Activated T-cell treated with anti-CD3 and anti-CD28 coated beads for 1 hour (primary cell): ENCODE data around the gene SLC15A5.

ENCODE experiments used
- DNase-seq: peaks from one replicate; pipeline ENCODE4 v3.0.0-alpha.2; 2020; ENCODE audit warnings: low read depth

Gene SLC15A5

DNA sequence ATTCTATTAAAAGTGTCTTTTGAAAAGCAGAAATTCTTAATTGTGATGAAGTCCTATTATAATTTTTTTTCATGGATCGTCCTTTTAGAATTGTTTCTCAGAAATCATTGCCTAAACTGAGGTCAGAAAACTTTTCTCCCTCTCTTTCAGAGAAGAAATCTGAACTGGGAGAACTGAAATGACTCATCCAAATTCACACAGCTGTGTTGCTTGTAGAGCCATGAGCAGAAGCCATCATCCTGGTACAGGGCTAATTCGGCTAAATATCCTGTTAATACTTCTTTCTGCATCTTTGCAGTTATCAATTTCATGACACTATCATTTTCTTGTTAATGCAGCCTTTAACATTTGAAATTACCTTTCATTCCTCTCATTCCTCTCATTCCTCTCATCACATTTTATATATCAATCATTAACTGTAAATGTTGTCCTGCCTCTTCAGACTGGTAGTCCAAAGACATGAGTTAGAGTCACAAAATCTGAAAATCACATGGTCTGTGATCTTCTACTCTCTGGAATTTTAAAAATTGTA lies 15.5 kb downstream of the SLC15A5 start:
- no peak for DNase-seq

DNA sequence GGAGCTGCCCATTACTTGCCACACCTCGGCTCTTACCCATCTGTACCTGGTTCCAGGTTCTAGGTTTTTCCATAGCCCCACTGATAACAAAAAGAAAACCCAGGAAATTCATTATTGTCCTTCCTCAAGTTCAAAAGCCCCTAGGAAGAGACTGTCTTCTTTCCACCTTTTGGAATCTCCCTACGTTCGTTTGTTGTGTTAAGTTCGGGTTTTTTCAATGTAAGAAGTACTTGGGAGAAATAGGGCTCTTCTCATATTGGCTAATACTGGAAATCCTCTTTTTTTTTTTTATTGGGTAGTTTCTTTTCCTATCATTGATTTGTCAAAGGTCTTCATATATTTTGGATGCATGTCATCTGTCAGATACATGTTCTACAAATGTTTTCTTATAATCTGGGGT lies 17.3 kb downstream of the SLC15A5 start:
- no peak for DNase-seq

DNA sequence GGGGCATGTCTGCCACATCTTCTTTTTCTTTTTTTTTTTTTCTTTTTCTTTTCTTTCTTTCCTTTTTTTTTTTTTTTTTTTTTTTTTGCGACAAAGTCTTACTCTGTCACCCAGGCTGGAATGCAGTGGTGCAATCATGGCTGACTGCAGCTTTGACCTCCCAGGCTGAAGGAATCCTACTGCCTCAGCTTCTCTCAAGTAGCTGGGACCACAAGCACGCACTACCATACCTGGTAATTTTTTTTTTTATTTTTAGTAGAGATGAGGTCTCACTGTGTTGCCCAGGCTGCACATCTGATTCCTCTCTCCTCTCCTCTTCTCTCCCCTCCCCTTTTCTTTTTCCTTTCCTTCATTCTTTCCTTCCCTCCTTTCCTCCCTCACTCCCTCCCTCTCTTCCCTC lies 18.5 kb downstream of the SLC15A5 start:
- DNase-seq = no peak

DNA sequence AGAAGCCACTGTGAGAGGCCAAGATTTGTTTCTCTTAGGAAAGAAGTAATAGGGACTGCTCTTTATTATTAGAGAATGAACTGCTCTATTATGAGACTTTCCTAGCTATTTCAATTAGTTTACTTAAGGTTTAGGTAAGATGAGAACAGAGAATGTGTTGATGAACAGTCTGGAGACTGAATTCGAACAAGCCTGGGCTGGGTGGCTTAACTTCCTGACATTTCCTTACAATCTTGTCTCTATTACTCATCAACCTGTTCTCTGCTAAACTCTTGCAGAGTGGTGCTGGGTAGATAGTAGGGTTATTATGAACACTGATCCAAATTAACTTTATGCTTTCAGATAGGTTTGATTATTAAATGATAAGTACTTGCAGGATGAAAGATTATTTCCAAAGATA lies 31.2 kb downstream of the SLC15A5 start:
- DNase-seq = no peak

DNA sequence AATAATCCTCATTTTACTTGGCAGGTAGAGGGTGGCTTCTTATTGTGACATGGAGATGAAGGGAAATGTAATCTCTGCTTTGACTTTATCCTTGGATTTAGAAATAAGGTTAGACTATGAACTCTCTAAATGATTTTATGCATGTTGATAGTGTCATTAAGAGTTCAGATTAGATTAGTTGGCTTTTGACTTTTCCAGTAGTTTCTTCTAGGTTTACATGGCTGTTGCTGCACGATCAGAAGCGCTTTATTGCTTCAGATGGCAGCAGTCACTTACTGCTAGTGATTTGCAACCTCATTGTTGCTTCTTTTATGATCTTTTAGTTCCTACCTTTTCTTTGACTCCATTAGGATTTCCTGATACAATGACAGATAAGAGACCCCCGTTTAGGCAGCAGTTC lies 32.3 kb downstream of the SLC15A5 start:
- DNase-seq = no peak

DNA sequence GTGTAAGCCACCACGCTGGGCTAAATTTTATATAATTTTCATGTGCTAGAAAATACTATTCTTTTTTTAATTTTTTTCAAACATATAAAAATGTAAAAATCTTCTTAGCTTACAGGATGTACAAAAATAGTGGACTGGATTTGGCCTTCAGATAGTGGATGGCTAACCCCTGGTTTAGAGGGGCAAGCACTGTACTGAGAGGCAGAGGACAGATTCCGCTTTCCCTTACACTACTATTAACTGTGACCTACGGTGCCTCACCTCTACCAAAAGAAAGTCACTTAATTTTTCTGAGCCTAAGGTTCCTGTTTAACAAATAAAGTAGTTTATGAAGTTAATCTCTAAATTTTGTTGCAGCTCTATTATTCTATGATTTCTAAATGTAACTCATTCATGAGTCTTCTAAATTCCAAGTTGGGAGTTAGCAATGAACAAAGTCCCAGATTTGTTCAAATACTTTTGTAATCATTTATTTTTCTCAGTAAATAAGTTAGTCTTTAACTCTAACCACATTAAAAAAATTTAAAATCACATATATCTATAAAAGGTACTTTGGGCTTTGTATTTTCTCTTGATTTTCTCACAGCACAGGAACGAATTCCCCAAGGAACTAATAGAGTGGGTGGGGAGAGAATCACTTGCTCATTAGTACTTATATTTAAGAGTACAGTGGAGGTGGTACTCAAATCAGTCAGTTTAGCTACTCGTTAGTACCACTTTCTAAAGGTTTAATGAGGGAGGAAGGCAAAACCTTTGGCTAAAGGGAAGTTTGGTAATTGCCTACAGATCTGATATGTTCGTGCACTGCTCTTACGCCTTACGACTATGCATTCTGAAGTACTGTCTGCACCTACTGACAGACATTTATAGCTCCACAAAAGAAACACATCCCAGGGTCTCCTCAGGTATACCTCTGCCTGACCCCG lies 33.7 kb downstream of the SLC15A5 start:
- no peak for DNase-seq

DNA sequence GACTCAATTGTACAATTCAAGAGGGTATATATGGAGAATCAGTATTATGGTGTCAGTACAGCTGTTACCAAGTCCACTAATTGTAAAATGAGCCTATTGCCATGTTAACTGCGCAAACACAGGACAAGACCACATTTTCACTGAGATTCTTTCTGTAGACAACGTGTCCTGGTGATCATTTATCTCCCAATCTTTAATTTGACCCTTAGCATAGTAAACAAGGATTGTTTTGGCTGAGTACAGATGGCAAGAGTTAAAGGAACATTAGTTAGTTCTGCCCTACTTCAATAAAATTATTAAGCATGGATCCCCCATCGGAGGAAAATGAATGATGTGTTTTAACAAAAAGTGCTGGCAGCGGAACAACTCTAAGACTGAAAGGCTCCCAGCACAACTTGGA lies 36.1 kb downstream of the SLC15A5 start:
- DNase-seq = no peak

DNA sequence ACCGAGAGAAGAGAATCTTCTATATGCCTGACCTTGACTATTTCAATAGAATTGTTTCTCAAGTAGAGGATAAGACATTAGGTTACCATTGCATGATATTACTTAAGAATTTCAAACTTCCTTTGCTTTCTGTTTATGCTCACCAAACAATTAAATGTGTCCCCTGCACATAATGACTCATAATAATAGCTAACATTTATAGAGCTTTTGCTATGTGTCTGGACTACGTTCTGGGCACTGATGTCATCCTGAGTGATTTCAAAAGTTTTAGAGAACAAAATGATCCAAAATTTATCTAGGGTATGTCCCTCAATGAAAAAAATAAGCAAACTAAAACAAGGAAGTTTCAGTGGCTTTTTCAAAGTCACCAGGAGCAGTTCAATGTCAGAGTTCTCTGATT lies 38.8 kb downstream of the SLC15A5 start:
- no peak for DNase-seq

DNA sequence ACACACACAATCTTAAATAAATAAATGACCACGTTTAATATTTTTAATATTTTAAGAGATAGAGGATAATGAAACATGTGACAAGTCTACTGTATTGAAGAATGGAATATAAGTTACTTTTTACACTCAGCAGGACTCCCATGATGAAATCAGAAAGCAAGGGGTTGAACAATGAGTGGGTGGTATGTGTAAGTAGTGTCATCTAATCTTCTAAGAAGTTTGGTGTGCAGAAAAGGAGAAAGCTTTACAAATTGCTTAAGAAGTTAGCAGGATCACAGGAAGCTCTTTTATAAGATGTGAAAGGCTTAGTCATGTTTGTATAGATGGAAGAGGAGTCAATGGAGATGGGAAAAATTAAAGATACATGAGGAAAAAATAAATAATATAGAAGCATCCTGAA lies 47.8 kb downstream of the SLC15A5 start:
- no peak for DNase-seq

DNA sequence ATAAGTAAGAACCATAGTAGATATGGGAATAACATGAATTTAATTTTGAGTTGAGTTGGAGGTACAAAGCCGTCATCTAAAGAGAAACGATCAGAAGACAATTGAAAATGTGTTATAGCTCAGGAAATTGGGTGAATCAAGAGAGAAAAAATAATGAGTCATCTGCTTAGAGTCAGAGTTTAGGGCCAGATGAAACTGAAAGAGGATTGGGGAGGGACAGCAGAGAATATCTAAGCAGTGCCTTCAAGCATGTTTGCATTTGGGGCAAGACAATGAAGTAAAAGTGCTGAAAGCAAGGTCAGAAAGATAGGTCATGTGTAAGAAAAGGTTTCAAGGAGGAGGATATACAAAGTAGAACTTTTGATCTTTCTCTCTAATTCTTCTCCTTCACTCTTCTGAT lies 49.4 kb downstream of the SLC15A5 start:
- DNase-seq = no peak

DNA sequence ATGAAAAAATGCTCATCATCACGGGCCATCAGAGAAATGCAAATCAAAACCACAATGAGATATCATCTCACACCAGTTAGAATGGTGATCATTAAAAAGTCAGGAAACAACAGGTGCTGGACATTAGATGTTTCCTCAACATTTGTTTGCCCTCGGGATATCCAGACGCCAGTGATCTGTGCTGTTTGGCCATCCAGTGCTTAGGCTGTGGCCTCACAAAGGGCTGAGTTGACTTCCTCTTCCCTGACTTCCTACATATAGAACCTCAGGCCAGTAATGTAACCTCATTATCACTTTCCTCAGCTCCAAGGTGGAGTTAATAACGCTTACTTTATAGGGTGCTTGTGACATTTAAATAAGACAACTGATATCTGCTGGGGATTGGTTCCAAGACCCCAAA lies 51.8 kb downstream of the SLC15A5 start:
- DNase-seq = no peak

DNA sequence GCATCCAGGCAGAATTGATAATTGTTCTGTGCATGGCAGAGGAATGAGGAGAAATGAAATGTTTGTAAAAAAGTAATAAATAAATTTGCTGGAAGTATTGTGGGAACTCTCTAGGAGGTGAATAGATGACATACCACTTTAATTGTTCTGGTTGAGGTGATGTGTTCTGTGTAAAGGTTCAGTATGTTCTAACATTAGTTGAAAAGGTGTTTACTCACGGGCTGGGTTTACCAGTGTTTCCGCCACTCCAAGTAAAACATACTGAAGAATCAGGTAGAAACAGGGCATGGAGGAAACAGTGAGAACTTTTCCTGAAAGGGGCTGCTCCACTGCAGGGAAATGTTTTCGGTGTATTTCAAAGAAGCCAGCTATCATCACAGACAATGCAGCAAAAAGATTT lies 53.3 kb downstream of the SLC15A5 start:
- no peak for DNase-seq

DNA sequence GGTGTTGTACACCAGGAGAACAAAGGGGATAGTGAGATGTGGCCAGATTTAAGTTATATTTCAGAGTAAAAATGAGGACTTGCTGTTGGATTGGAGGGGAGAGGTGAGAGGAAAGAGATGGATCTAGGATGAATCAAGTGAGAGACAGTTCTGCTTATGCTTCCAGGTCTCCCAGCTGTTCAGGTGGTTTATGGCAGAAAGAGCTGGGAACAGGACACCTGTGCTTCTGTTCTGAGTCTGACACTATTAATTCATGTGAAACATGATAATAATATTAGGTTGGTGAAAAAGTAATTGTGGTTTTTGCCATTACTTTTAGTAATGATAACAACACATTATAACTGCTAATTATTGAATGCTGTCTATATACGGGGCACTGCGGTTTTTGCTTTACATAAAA lies 55.7 kb downstream of the SLC15A5 start:
- no peak for DNase-seq

DNA sequence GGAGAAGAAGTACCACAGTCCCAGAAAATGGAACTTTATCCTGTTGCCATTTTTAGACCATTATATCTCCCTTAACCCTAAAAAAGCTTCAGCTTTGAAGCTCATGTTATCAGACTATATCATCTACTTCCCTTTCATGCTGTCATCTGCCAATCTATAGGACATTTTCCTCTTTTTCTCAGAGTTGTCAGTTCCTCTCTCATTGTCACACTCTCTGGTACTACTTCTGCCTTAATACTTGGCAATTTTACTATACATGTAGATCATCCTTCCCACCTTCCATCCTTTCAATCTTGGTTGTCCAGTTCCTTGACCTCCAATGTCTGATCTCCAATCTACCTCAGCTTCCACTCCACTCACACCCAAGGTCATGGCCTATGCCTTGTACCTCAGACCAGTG lies 57.4 kb downstream of the SLC15A5 start:
- DNase-seq = no peak

DNA sequence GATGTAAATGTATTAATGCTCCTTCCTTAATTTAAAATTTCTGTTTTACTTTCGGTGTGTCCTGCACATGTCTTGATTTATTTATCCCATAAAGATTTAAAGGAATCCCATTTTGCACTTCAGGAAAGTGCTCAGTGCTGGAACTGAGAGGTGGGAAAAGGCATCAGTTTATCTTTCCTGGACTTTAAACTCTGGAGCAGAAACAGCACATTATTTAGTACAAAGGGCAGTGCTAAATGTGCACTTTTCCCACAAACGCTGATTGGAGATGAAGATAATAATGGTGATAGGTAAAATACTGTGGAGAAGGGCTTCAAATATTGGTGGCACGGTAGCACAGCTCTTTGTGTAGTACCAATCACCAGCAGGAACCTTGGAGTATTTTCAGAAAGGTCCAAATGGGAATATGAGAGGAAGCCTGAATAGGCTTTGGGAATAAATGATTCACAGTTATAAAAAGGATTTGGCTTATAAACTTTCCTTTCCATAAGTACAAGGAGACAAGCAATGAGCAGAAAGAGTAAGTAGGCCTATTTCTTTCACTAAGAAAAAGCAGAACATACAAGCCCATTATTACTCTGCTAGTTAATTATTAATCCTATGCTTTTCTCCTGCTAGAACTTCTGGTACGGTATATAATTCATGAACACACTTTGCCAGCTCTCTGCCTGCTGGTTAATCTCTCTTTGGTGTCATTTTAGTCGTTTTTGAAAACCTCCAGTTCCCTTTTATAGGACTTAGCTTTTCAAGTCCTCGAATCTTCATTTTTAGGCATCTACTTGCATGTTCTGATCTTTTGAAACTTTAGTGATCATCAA lies 58.3 kb downstream of the SLC15A5 start:
- DNase-seq = no peak

DNA sequence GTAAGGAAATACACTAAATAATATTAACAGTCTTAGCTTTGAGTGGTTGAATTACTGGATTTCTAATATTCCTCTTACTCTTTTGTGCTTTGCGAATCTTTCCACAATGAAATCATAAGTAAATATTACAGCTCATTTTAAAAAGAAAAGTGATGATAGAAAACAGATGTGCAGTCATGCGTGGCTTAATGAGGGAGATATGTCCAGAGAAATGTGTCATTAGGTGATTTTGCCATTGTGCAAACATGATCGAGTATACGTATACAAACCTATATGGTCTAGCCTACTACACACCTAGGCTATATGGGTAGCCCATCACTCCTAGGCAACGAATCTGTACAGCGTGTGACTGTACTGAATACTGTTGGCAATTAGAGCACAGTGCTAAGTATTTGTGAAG lies 59.3 kb downstream of the SLC15A5 start:
- no peak for DNase-seq

DNA sequence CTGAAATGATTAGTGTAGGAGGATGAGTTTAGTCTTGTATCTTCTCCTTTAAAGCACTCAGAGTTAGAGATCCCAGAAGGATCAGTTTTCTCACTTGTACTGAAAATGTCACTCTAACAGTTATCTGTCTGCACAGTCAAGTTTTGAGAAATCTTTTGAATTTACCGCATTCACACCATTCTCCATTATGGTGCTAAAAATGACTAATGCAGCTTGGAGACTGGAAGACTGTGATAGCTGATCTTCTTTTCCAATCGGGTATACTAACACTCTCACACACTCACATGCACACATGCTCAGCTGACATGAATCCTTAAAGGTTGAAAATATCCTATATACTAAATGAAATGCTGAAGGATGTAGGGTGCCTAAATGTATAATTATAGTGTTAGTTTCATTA lies 65.8 kb downstream of the SLC15A5 start:
- no peak for DNase-seq

DNA sequence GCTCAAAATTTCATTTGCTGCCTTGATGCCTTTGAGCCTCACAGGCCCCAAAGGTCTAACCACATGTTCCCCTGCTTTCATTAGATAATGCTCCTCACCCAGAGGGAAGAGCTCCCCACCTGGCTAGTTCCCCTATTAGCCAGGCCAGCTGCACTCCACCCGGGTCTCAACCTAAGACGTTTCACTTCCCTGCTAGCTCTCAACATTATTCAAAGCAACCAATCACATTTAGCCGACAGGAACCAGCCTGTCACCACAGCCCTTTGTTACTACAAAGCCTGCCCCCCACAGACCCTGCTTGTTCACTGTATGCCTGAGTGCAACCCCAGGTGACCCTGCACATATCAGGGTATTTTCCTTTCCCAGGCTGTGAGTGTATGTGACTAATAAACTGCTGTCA lies 78.6 kb downstream of the SLC15A5 start:
- DNase-seq = no peak

DNA sequence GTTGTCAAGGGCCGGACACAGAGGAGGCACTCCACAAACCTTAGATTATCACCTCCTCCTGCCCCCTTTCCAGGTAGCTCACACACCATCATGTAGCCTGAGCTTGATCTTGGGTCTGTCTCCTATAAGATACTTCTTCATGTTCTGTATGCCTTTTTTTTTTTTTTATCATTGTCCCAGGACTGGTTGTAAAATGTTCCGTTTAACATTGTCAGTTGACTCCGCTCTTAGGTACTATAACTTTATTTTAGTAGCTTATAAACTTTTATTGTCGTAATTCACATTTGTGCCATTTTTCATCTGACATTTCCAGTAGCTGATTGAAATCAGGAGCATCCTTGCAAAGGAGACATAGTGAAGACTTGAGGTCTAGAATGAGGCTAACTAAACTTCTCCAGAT lies 79.9 kb downstream of the SLC15A5 start:
- DNase-seq = no peak

DNA sequence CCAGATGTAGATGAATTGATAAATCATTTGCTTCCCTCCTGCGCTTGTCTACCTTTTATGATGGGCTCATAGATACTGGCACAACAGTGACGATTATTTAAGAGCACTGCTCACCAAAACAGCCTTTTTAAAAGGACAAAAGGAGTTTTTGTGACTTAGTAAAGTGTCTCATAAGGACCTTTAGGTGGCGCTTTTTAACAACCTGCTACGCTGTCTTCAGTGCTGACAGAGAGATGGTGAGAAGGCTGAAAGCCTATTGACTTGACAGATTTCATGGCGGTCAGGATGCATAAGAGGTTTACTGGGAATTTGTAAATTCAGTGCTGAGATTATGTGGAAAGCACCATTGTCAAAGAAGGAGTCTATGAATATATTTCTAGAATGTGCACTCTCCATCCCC lies 87.6 kb downstream of the SLC15A5 start:
- no peak for DNase-seq

DNA sequence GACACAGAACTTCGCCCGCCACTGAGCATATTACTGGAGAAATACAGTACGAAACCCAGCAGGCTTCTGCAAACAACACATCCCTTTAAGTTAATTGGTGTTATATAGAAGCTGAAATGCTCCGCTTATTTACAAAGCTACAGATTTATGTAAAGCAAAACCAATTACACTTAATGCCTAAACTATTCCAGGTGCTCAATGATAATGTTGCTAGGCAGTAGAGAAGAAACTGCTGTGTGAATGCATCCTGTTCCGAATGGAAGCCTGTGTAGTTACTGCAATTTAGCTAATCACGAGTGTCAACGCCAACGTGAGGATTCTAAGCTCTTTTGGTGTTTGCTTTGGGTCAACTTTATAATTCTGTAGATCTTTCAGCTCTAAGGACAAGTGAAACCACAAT lies 89.8 kb downstream of the SLC15A5 start:
- DNase-seq = no peak

DNA sequence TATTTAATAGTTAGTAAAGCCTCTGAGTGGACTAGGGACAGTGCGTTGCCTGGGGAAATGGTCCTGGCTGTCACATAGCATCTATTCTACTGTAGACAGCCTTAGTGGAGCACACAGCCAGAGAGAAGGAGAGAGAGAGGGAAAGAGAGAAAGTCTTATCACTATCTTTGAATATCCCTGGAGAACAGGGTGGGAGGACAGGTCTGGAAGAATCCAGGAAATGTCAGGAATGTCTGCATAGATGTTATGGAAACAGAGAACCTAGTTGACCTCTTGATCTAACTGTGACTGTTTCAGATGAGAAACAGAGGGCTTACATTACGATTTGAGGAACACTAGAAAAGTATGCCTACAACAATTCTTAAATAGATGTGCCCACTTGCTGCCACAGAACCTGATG lies 92.8 kb downstream of the SLC15A5 start:
- no peak for DNase-seq

DNA sequence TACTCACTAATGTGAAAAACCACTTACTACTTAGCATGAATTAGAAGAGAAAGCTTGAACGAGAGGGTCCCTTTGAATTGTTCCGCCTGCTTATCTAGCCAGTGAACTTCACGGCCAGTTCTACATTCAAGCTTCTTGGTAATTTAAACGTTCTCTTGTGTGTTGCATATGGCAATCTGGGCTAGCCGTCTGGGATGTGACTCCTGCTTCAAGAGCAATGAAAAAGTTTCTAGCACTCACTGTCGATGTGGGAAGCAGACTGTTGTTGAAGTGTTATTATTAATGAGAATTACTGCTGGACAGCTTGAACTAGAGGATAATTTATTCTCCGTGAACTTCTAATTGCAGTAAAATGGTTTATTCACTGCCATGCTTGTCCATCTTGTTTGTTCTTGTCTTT lies 93.9 kb downstream of the SLC15A5 start:
- no peak for DNase-seq
